GM12891 (cell line): Measurements from ENCODE around the gene NF1.

ENCODE experiments used
- PAX5 ChIP-seq: IDR thresholded peaks from 2 replicates; pipeline ENCODE4 v1.6.1; 2011; ENCODE audit warnings: low read length, moderate library complexity, mild to moderate bottlenecking; ENCODE audit not compliant: insufficient read depth, severe bottlenecking
- POLR2A ChIP-seq: IDR thresholded peaks from 2 replicates; pipeline ENCODE4 v1.6.1; 2011; ENCODE audit warnings: low read depth, low read length, control low read depth
- POLR2AphosphoS5 ChIP-seq: IDR thresholded peaks from 2 replicates; pipeline ENCODE4 v1.6.1; 2011; ENCODE audit warnings: low read depth, low read length, control low read depth
- SPI1 ChIP-seq: IDR thresholded peaks from 2 replicates; pipeline ENCODE4 v1.6.1; 2011; ENCODE audit warnings: low read depth, low read length, control low read depth
- TAF1 ChIP-seq: IDR thresholded peaks from 2 replicates; pipeline ENCODE4 v1.6.1; 2011; ENCODE audit warnings: low read depth, low read length, control low read depth

- TF ChIP-seq POLR2AphosphoS5 (no peak), PAX5 (no peak), TAF1 (no peak), POLR2A (no peak), SPI1 (no peak)
These were observed 6.2 kb downstream of the NF1 start for GRCh38 chr17:31100840-31101459.
